Inflammatory macrophage (primary cell): ENCODE data around the gene ADPRHL1.

Experiments
- DNase-seq, 2 donors: peaks; one replicate each; pipeline ENCODE4 v3.0.0-alpha.2; 2020 to 2022
- total RNA-seq, 18 experiments: gene quantifications; one replicate each; lab custom pipeline; 2026; ENCODE audit warnings: mixed read lengths in 6 of 18, inconsistent platforms in 2 of 18; lab: John Stamatoyannopoulos, UW

ADPRHL1 gene
- total RNA-seq, result 0.08 to 1.1 (median 0.37) reads per million in 18 experiments

DNA sequence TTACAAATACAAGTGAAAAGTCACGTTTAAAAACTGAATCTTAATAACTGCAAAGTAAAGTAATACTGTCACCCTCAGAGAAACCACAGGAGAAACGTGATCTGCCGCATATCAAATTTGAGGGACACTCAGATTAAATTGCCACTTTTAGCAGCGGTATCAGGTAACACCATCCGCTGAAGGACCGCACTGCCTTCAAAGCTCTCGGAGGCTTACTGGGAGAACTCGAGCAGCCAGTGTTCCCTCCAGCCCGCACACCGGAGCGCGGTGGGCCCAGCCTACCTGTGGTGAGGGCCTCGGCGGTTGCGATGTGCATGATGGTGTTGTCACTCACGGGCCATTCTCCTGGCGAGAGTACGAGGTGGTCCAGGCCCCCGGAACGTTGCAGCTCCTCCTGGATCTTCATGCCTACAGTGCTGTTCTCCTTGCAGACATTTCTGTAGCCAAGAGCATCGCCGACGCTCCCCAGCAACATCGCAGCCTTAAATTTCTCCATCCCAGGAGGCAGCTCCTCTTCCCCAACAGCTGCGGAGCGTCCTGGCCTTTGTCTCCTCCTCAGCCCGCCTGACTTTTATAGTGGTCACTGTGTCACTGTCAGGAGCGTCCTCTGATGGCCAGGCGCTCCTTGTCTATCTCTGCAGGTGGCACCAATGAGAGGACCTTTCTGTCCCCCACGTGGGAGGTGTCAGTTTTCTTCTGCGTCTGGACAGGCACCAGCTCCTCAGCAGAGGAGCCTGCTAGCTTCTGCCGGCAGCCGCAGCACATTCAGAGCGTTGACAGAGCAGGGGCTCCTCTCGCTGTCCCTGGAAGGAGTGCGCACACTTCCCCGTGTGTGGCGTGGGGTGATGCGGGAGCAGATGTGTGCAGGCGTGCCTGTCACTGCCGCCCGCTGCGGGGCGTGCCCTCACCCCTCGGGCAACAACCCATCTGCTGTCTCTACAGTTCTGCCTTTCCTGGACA is at the start of gene ADPRHL1:
ADPRHL1 (minus strand) TSS at position 547 of the 960 bp plus-strand sequence; CDS start at position 496, 51 bp downstream.
- no peak for DNase-seq

DNA sequence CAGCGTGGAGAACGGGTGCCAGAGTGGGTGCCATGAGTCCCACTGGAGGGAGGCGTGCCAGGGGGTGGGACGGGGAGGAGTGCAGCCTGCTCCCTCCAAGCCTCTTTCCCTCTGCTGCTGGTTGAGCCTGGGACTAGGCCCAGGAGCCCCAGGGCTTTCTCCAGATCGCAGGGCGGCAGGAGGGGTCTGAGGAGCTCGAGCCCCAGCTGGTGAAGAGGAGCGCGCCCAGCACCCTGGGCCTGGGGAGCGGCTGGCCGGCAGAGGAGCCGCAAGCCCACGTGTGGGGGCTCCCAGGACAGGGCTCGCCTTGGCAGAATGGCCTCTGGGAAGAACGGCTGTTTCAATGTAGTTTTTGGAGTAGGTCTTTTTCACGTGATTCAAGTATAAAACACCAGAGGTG is 49.4 kb upstream of the ADPRHL1 start:
- DNase-seq, result no peak

DNA sequence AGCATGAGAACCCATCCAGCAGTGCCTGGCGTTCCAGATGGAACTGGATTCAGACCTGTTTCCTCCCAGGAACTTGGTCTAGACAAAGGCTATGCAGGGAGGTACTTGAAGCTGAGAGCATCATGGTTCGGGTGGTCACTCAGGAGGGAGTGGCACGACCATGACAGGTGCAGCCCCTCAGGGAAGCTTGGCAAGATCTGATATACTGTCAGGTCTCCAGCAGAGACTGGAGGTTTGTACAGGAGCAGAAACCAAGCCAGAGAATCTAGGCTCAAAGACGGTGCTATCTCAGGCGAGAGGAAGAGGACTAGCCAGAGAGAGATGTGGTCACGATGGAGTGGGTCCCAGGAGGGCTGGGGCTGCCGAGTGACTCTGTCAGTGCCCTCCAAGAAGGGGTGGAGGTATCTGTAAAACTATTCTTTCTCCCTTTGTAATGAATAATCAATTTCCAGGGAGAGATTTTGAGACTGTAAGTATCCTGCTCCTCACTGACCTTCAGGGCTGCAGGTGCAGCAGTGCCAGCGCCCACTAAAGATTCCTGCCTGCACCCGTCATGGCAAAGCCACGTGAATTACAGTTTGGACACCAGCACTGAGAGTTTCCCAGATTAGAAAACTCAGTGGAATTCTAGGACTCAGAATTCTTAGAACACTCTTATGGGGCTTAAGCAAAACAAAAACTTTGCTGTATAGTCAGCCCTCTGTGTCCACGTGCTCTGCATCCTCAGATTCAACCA is 47.4 kb upstream of the ADPRHL1 start:
- no peak for DNase-seq

DNA sequence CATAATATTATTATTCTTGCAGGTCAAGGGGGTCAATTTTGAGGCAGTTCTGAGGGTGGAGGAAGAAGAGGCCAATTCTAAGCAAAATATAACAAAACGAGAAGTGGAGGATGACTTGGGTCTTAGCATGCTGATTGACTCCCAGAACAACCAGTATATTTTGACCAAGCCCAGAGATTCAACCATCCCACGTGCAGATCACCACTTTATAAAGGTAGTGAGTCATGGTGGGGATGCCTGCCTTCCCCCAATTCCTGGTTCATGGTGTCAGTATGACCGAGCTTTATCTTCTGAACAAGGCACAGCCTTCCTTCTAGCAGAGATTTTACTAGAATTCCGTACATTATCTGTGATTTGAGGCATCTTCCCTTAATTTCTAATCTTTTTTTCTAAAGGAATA is 46.6 kb upstream of the ADPRHL1 start:
- DNase-seq, result peak in 1 of 2 donors; percentile 33

DNA sequence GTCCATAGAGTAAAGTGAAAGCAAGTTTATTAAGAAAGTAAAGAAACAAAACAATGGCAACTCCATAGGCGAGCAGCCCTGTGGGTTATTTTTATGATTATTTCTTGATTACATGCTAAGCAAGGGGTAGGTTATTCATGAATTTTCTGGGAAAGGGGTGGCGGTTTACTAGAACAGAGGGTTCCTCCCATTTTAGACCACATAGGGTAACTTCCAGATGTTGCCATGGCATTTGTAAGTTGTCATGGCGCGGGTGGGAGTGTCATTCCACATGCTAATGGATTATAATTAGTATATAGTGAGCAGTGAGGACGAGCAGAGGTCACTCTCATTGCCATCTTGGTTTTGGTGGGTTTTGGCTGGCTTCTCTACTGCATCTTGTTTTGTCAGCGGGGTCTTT is 45.6 kb upstream of the ADPRHL1 start:
- DNase-seq, result no peak

DNA sequence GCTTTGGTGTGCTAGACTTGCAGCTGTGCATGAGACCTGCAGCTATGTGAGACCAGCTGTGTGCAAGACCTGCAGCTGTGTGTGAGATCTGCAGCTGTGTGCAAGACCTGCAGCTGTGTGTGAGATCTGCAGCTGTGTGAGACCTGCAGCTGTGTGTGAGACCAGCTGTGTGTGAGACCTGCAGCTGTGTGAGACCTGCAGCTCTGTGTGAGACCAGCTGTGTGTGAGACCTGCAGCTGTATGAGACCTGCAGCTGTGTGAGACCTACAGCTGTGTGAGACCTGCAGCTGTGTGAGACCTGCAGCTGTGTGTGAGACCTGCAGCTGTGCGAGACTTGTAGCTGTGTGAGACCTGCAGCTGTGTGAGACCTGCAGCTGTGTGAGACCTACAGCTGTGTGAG is 43.9 kb upstream of the ADPRHL1 start:
- DNase-seq, result no peak

DNA sequence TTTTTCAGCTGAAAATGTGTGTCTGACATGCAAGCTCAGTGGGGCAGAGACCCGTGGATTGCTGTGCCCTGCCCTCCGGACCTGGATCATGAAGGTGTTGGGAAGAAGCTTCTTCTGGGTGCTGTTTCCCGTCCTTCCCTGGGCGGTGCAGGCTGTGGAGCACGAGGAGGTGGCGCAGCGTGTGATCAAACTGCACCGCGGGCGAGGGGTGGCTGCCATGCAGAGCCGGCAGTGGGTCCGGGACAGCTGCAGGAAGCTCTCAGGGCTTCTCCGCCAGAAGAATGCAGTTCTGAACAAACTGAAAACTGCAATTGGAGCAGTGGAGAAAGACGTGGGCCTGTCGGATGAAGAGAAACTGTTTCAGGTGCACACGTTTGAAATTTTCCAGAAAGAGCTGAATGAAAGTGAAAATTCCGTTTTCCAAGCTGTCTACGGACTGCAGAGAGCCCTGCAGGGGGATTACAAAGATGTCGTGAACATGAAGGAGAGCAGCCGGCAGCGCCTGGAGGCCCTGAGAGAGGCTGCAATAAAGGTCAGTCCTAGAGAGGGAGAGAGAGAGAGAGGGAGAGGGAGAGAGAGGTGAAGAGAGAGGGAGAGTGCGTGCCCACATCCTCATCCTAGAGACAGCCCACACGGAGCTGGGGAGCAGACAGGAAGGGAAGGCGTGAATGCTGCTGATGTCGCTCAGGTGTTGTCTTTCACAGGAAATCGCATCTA is 42.4 kb upstream of the ADPRHL1 start:
- DNase-seq, result no peak

DNA sequence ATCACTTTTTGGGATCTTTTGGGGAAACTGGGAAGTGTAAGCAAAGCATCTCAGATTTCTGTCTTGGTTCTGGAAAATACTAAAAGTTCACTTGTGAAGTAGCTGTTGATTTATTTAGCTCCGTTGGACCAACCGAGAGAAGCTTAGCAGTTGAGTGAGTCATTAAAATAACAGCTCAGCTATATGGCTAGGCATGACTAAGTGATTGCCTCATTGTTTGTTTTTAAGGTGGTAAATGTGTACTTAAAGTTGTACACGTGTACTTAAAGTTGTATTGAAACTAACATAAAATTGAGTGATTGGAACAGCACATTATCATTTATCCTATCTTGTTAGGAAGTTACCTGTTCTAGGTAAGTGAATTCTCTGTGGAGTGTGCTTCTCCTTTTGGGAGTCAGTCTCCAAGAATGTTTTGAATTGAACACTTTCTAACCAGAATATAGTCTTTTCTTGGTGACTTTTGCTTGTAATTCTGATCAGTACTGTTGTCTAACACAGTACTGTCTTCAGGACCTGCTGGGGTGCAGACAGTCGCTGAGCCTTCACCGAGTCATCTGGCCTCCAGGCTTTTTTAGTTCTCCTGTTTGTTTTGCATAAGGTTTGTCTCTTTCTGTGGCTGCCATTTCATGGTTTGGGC is 40.1 kb upstream of the ADPRHL1 start:
- peak; percentile 67 to 77 for DNase-seq

DNA sequence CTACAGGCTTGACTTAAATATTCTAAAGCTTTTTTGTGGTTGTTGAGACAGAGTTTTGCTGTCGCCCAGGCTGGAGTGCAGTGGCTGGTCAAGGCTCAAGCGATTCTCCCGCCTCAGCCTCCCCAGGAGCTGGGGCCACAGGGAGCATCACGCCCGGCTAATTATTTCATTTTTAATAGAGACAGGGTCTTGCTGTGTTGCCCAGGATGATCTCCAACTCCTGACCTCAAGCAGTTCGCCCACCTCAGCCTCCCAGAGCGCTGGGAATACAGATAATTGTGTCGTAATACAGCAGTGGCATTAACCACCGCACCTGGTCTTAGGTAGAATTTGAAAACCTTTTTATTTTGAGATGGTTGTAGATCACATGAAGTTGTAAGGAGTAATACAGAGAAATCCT is 38.7 kb upstream of the ADPRHL1 start:
- no peak for DNase-seq

DNA sequence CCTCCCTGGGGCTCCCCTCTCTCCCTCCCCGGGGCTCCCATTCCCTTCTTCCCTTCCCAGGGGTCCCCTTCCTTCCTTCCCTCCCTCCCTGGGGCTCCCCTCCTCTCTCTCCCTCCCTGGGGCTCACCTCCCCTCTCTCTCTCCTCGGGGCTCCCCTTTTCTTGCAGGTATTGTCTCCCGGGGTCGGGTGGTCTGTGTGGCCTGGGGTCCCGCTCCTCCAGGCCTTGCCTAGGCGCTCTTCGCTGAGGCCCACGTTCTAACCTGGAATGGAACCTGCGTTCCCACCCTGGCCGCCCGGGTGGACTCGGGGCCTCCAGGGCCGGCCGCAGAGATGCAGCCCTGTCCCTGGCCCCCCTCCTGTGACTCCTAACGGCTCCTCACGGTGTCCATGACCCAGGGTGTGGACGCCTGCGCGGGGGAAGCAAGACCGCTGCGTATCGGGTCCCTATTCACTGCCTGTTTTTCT is 38.2 kb upstream of the ADPRHL1 start:
- DNase-seq, result peak; percentile 30 to 41

DNA sequence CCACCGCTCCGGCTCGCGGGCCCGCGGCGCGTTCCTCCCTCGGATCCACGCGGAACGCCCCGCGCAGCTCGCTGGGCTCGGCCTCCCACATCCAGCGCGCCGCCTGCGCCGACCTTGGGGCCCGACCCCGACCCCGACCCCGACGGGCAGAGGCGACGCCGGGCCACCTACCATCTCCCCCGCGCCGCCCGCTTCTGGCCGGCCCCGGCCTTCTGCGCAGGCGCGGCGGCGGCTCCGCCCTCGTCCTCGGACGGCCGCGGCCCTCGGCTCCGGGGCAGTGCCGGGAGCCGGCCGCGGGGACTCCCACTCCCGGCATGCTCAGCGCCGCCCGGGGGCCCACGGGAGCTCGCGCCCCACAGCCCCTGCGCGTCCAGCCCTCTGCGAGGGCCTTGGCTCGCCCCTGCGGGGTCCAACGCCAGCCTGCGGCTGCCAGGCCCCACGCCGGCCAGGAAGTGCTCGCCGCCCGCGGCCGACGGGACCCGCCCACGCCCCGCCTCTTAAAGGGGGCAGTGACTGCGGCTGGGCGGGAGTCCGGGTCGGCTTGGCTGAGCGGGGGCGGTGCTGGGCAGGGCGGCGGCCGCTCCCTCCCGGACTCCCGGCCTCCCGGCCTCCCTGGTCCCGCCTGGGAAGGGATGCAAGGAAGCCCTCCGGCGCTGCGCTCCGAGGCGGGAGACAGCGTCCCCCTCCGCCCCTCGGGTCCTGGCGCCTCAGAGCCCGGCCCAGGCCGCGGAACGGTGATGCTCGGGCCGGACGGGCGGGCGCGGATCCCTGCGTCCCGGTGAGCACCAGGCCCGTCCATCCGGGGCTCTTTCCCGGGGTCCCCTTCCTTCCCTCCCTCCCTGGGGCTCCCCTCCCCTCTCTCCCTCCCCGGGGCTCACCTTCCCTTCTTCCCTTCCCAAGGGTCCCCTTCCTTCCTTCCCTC is 37.5 kb upstream of the ADPRHL1 start, which contains the start of gene DCUN1D2:
DCUN1D2 (minus strand) TSS at position 216 of the 922 bp plus-strand sequence; CDS start at position 174, 42 bp downstream.
- DNase-seq, result peak; percentile 88 to 91

DNA sequence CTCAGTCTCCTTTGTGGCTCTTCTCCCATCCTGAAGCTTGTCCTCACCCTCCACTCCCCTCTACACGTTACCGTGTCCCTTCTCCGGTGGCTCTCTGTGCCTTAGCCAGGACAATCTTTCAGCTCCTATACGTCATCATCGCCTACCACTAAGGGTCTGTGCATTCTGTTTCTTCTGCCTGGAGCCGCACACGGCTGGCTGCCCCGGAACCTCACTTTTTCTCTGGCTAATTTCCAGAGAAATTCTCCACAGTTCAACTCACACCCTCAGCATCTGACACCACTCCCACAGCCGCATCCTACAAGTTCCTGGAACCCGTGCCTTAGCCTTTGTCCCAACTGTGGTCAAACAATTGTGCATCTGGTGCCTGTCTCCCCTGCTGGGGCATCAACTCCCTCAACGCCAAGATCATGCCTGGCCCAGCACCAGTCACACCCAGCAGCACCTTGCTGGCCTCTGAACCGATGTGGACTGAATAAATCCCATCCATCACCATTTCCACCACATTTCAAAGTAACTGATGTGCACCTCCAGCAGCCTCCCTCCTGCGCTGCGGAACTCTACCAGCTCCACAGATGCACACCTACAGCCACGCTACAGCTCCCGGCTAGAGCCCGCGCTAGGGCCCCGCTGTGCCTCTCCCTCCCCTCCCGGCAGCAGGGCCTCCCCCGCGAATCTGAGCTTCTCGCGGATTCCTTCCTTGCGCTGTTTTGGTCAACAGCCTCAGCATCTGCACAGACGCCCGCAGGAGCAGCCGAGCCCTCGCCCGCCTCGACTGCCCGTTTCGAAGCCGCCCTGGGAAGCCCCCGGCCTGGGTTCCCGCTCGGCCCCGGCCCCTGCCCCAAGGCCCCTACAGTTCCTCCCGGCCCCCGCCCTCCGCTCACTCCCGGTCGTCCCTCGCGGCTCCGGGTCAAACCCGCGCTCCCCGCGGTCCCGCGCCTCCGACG is 36.5 kb upstream of the ADPRHL1 start:
- DNase-seq, result peak; percentile 18 to 40

DNA sequence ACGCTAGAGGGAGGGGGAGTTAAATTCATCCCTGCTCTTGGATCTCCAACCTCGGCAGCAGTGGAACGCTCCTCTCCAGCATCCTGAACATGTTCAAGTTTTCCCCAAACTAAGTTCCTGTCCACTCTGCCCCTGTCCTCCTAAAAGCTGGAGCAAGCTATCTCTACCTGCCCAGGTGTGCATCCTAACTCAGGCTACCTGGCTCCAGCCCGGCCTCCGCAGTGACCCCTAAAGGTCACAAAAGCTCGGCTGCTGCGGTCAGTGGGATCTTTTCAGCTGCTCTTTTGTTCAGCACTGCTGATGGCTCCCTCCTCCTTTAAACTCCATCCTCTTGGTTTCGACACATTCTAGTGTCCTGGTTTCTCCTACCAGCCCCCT is 35.9 kb upstream of the ADPRHL1 start:
- DNase-seq, result no peak

DNA sequence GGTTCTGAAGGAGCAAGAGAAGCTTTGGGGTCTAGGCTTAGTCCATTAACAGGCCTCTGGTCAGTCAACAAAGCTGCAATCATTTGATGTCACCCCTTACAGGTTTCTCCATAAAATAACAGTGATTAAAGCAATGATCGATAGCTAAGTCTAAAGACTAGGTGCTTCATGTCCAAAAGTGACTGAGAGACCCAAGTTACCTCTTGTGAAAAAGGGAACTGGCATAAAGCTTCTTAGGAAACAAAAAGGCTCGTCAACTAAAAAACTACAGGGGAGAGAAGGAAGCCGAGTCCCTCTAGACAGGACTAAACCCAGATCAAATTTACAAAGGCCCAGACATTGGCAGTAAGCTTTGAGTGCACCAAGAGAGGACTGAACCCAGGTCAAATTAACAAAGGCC is 35.0 kb upstream of the ADPRHL1 start:
- peak in 1 of 2 donors; percentile 6 for DNase-seq

DNA sequence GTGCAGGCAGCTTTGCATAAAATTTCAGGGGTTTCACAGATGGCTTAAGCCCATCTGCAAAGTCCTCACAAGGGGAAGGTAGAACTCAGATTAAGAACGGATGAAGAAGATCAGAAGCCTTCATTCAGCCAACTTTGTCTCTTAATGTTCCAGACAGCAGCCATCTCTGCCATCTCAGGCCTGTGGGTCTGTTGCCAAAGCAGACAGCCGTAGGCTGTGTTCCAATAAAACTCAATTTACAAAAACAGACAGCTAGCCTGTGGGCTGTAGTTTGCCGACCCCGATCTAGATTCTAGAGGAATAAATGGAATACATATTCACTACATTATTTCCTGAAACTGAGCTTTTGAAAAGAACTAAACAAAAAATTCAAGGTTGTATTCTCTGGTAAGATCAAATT is 33.4 kb upstream of the ADPRHL1 start:
- DNase-seq, result no peak

DNA sequence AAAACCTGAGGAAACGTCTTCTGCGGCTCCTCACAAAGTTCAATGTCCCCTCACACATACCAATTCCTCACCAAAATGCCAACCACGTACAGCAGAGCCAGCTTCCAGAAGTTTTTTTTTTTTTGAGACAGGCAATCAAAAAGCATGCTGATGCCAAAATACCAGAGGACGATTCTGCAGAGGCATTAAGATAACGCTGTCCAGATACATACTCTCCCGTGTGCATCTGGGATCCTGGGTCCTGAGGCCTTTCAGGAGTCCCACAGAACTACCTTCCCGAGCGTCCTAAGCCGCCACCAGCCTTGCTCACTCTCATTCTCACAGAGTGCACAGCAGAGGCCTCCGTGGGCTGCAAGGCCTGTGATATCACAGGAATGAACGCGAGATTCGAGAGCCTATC is 32.3 kb upstream of the ADPRHL1 start:
- no peak for DNase-seq

DNA sequence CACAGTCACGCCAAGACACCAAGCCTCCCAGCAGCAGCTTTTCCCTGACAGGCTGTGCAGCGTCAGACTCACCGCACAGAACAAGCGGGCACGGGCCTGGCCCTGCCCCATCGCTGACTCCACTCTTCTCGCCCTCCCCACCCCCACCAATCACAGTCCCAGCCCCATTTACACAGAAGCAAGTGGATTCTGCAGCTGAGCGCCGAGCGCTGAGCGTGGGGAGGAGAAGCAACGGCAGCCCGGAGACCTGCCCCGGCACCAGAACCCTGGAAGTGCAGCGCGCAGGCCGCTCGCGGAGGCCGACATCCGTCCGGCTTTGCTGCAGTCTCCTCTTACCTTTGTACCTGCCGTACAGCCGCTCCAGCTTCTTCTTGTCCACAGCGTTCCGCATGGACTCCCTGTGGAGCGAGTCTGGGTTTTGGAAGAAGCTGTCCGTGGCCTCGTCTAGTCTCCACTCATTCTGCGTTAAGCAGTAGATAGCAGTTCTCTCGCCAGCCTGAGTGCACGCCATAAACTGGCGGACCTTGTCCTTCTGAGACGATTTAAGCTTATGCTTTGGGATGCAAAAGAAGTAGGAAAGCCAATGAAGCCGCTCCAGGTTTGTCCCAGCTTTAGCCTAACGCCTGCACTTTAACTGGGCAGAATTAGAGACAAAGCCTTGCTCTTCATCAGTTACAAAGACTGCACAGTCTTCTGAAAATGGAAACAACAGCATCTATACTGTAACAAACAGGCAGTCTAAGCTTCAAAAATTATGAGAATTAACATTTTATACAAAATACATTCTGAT is 30.4 kb upstream of the ADPRHL1 start:
- no peak for DNase-seq

DNA sequence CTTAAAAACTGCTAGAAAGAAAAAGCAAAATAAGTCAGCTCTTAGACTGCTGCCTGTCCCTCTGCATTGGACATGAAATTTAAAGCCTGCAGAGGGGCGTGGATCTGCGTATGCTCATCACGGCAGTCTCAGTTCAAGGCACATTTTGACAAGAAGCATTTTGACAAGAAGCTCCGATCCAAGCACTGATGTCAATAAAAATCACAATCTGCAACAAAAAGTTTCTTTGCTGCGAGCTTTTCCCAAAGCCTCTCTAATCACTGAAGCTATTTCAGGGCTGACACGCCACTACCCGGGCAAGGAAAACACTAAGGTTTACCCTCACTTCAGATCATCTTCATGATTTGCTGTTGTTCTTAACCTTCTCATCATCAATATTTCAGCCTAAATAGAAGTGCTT is 29.8 kb upstream of the ADPRHL1 start:
- no peak for DNase-seq

DNA sequence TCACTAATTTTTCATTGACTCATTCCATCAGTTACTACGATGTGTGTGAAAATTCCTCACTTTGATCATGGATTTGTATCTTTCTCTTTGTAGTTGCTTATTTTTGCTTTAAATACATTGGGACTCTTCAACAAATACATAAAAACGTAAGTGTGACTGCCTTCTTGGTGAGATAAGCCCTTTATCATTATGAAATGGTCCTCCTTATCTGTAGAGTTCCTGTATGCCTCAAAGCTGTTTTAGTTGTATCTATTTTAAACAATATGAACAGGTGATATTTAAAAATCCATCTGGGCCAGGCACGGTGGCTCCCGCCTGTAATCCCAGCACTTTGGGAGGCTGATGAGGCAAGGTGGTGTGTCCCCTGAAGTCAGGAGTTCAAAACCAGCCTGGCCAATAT is 25.9 kb upstream of the ADPRHL1 start:
- DNase-seq, result no peak
